NCI-H345 (cell line): ENCODE results near the gene GIT2.
"Not testable (repeated sequence)": the region's sequence is repeated elsewhere in the genome, so short reads cannot be mapped to it uniquely, and the experiment has no call there.

Experiments used
- DNase-seq: peaks from one replicate; lab custom pipeline; 2025; lab: John Stamatoyannopoulos, UW

Gene GIT2

DNA sequence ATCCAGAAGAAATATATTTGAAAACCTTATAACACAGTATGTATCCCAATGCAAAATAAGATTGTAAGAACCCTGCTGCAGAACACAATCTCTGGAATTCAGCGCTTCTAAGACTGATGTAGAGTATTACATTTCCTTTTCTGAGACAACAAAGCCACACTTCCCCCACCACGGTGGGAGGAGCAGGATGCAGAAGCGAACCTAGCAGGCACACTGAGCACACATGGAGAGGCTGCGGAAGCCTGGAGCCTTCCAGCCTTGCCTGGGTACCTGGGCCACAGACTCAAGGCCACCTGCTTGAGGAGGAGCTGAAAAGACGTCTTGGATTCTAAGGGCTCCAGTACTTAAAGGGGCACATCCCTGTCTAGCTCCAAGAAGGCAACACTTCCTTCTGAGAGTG, 49.7 kb downstream of the GIT2 start:
- DNase-seq = no peak

DNA sequence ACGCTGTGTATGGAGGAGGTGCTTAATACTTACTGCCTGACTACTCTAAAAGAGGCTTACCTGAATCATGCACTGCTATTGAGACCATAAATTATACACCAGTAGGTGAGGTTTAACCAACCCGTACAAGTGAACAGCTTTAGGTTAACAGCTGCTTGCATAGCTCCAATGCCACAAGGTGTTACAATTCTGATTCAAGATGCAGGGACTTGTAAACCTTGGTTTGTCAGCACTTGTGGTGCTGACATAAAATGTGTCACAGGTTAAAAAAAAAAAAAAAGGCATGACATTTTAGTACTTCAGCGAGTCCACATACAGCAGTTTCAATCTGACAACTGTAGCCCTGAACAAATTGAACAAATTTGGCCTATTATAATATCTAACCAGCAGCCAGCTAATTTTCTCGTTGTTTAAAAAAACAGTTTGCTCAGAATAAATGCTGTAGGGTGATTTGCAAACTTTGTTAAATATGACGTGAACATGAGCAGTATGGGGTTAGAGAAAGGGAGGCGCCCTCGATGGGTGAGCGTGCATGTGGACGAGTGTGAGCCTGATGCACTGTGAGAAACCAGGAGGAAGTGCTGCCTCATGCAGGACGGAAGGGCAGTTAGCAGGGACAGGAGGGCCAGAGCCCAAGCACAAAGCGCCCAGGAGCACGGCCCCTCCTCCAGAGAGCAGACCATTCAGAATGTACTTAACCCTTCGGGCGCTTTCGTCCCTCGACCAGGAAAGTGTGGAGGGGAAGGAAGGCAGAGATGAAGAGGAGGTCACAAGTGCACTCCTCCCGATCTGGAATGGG, 51.4 kb downstream of the GIT2 start:
- no peak for DNase-seq

DNA sequence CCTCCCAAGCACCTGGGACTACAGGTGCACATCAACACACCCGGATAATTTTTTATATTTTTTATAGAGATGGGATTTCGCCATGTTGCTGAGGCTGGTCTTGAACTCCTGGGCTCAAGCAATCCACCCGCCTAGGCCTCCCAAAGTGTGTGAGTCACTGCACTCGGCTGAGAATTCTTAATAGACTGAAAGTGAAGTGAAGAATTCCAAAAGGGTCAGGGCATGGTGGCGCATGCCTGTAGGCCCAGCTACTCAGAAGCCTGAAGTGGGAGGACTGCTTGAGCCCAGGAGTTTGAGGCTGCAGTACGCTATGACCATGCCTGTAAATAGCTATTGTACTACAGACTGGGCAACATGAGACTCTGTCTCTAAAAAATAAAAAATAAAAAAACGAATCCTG, 52.4 kb downstream of the GIT2 start:
- DNase-seq = no peak

DNA sequence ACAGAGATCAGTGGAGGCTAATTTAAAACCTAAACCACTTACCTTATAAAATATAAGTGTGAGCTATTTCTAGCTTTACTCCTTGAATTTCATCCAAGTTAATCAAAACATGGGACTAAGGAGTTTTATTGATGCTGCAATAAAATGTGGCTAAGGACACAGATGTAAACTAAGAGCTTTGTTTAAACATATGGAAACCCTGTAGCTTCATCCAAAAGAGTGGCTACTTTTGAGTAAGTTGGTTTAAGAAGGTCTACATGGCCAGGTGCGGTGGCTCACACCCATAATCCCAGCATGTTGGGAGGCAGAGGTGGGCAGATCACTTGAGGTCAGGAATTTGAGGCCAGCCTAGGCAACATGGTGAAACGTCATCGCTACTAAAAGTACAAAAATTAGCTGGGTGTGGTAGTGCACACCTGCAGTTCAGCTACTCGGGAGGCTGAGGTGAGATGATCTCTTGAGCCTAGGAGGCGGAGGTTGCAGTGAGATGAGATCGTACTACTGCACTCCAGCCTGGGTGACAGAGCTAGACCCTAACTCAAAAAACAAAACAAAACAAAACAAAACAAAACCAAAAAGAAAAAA, 55.7 kb downstream of the GIT2 start:
- no peak for DNase-seq

DNA sequence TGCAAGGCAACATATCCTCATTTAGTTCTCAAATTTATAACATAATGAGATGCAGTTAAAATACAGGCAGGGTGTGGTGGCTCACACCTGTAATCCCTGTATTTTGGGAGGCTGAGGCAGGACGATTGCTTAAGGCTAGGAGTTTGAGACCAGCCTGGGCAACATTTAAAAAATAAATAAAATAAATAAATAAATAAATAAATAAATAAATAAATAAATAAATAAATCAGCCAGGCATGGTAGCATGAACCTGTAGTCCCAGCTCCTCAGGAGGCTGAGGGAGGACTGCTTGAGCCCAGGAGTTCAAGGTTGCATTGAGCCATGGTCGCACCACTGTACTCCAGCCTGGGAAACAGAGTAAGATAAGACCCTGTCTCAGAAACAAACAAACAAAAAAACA, 56.7 kb downstream of the GIT2 start:
- no peak for DNase-seq

DNA sequence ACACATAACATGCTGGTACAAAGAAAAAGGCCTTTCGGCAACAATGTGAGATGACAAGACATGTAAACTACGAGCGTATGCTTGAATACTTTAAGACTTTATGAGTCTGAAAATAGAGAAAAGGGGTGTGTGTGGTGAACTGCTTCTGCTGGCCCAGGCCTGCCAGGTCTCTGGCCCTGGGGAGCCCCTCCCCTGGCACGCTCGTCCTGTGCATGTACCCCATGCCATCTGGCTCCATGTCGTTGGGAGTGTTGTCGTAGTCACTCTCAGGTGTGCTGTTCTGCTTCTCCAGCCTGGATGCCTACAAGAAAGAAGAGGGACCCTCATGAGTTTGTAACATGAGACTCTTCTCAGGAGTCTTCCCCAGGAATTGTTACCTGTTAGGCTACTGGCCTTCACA, 57.2 kb downstream of the GIT2 start:
- no peak for DNase-seq

DNA sequence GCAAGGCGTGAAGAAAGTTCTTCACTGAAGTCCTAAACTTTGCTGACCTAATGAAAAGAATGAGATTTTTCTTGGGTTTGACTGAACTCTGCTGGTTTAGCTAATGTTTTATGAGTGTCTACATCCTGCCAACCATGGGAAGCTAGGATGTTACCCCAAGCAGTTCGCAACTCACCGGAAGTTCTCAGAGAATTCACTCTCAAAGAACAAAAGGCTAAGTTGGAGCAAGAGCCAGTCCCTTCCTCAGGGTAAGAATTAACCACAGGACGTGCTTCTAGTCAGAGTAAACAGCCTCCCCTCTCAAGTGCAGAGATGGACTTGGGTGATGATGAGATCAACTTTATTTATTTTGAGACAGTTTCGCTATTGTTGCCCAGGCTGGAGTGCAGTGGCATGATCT, 58.8 kb downstream of the GIT2 start:
- no peak for DNase-seq

DNA sequence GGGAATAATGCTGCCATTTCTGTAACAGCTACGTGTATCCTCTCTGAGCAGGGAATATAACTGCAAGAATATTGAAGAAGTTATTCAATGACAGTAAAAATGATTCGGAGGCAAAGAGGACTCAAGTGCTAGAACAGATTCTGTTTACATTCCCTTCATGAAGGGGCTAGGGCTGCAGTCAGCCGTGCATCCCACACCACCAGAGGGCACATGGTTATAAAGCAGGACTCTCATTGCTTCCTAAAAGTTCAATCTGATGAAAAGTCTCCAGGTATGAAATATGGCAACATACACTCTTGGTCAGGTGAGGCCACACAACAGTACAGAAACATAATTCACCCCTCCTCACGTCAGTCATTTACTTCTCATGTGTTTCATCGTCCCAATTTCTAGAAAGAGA, 62.1 kb downstream of the GIT2 start:
- no peak for DNase-seq

DNA sequence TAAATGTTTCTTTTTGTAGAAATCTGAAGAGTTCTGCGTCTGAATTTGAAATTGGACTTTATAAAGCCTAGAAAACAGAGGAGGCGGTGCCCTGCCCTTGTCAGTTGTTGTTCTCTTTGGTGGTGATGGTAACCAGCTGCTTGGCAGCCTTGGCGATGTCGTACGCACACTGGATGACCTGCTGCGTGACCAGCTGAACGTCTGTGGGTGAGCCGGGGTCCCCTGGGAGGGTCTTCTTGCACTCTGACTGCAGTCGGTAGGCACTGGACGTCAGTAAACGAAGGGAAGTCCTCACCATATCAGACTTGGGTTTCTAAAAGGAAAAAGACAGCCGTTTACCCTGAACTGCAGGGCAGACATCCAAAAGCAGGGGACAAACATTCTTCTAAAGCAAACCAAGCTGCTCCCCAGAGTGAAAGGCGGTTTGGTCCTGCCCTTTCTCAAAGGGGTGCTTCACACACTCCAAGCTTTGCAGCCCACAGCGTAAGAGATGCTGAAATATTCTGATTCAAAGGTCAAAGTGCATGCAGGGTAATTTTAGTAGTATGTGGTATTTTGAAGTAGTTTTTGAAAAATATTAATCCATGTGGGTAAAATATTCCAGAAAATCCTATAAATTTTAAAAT, 63.2 kb downstream of the GIT2 start:
- DNase-seq = no peak

DNA sequence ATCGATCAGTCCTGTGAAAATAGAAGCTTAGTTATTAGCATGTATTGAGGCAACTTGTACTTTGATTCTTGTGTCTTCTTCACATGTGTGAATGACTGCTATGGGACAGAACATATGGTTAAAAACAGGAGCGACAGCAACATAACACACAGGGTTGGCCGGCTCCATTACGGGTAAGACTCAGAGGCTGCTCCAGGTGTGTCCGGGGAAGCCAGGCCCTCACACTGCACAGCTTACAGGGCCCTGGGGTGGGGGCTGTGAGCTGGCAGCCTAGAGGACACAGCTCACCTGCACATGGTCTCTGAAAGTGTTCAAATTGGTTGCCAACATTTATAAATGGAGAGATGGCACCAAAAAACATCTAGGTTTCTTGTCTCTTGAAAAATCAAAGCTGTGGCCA, 65.0 kb downstream of the GIT2 start:
- no peak for DNase-seq

DNA sequence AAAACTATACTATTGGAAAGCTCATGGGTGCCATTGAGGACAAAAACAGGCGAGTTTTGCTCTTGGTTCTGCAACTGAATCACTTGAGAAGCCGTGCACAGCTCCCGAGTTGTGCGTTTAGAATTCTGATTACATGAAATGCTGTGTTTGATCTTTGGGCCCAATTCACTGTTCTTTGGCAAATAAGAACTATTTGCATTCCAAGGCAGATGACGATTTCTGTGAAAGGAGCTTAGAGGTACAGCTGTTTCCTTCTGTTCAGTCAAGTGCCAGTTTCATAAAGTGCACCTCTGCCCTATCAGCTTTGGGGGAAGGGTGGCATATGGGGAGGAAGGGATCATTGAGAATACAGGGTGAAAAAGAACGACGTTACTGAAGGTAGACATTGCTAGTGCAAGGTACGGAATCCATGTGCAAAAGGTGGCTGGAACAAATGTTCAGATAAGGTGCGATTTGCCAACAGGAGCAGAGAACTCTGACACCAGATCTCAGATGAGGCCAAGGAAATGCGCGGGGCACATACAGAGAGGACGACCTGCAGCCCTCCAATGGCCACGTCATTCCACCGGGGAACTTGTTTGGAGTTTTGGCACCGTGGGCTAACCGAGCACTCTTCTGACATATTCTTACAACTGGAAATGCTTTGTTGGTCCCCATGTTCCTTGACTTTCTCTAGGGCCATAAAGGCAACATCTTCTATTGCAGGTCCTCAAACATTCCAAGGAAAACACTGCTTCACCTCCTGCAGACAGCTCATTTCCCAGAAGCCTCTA, 66.0 kb downstream of the GIT2 start:
- no peak for DNase-seq

DNA sequence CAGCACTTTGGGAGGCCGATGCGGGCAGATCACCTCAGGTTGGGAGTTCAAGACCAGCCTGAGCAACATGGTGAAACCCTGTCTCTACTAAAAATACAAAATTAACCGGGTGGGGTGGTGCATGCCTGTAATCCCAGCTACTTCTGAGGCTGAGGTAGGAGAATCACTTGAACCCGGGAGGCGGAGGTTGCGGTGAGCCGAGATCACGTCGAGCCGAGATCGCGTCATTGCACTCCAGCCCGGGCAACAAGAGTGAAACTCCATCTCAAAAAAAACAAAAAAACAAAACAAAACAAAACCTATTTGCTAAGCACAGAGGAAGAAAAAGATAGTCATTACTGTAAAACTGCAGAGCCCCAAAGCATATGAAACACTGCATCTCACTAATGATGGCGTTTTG, 66.8 kb downstream of the GIT2 start:
- DNase-seq = not testable (repeated sequence)

DNA sequence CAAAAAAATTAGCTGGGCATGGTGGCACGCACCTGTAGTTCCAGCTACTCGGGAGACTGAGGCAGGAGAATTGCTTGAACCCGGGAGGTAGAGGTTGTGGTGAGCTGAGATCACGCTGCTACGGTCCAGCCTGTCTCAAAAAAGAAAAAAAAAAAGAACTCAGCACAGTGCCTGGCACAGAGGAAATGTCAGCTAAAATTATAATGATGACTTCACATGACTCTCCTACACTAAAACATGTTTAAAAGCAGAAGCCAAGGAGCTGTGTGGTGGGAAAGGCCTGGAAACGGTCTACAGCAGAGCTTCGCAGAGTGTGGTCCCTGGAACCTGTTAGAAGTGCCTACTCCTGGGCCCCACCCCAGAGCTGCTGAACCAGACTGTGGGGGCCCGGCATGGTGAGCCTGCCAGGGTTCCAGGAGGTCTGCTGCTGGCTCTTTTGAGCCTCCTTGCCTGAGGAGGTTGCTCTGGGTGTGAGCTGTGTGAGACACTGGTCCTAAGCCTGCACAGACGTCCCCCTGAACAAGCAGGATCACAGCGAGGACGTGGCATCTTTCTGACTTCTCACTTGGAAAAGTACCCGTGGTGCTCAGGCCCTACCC, 68.0 kb downstream of the GIT2 start:
- DNase-seq = no peak

DNA sequence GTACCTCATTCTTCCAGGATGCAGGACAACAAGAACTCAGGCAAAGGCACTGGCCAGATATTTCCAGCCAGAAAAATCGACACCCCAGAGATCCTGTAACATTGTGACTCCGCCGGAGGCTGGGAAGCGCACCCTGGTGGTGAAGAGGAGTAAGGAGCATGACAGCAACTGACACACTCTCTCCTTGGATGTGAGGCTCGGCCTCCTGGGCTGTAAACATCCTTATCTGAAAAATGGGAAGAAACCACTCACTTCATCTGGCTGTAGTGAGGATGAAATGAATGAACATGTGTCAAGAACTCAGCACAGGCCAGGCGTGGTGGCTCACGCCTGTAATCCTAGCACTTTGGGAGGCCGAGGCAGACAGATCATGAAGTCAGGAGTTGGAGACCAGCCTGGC, 68.5 kb downstream of the GIT2 start:
- DNase-seq = peak; percentile 10

DNA sequence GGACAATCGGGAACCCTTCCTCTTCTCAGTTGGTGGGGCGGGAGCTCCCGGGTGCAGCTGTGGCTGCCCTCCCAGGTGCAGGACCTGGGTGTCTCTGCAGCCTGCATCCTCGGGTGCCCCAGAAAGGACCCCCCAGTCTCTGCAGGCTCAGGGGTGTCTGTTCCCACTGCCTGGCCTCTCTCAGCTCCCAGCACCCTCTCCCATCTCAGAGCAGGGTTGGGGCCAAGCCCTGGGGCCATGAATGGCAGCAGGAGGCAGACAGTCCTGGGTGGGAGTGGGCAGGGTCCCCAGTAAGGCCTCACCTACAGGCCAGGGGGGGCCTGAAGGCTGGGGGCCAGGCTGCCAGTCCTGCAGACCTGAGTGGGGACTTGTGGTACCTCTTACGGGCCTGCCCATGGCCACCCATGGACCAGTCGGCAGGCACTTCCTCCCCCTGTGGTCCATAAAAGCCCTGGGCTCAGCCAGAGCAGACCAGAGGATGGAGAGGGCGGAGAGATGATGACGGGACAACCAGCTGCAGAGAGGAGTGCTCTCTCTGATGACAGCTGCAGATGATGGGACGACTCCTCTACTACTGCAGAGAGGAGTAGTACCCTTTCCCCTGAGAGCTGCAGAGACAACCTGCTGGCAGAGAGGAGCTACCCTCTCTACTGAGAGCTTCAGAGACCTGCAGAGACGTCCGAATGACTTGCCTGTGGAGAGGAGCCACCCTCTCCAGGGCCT, 69.5 kb downstream of the GIT2 start:
- no peak for DNase-seq

DNA sequence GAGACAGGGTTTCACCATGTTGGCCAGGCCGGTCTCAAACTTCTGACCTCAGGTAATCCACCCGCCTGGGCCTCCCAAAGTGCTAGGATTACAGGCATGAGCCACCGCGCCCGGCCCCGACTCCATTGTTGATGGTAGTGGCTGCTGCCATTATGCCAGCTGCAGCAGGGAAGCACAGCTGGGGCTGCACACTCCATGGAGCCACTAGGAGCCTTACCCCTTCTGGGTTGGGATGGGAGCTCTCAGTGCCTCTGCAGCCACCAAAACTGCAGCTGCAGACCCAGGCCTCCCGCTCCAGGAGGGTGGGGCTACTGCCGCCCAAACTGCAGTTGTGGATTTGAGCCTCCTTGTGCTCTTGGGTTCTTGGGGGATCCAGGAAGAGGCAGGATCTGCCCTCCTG, 70.2 kb downstream of the GIT2 start:
- no peak for DNase-seq

DNA sequence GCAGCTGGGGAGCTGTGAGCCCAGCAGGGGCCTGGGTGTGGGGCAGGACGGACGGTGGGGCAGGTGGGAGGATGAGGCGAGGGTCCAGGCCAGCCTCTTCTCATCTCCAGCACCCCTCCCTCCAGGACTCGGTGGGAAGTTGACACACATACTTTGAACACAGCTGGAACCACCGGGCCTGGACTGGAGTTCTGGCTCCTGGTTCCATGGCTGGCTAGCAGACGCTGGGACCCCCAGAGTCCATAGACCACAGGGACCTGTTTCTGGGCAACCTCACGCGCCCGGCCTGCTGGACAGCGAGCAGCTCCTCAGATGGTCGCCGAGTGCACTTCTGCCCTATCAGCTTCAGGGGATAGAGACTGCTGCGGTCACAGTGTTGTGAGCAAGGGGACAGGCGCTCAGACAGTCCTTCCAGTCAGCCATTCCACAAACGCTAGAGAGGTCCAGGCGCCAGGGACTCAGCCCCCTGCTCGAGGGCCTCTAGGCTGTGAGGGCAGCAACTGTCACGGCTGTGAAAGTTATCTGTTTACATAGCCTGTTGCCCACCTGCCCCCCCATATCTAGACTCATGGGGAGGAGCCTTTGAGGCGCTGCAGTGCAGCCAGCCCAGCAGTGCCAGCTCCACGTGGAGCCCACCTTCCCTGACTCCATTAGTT, 70.9 kb downstream of the GIT2 start:
- no peak for DNase-seq

DNA sequence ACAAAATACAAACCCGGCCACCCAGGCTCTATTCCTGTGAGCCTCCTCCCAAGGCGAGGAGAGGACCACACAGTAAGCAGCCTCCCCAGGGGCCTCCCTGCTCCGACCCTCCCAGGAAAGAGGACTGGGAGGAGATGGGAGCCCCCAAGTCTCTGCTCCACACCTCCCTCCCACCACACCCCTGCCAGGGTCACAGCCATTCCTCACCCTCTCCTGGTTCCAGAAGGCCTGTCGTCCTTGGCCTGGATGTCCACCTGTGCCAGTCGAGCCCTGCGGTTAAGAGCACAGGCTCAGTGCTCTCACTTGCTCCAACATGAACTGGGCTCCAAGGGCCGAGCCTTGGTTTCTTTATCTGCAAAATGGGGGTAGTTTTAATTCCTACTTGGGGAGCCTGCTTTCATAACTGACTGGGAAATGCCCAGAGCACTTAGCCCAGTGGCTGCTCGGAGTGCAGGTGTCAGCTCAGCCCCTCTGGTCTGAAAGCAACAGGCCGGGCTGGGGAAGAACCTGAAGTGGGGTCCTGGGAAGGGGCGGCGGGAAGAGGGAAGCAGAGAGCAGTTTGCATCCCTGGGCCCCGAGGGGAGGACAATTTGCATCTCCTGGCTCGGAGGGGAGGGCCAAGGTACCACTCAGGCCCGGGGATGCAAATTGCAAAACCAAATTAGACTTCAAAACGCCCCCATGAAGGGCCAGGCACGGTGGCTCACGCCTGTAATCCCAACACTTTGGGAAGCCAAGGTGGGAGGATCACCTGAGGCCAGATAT, 72.5 kb downstream of the GIT2 start:
- no peak for DNase-seq

DNA sequence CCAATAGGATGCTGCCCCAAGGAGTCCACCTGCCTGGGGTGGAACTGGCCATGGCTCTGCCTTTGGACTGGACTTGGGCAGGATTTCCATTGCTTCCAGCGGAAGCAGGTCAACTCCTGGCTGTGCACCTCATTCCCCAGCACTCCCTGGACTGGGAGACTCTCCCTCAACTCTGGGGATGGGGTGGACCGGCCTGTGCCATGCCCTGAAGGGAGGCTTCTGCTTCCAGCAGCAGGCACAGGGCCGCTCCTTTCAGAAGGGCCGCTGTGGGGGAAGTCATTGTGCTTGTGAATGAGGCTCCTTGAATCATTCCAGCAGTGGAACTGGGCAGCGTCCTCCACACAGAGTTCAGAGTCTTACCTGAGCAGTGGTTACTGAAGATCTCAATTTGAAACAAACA, 73.1 kb downstream of the GIT2 start:
- no peak for DNase-seq

DNA sequence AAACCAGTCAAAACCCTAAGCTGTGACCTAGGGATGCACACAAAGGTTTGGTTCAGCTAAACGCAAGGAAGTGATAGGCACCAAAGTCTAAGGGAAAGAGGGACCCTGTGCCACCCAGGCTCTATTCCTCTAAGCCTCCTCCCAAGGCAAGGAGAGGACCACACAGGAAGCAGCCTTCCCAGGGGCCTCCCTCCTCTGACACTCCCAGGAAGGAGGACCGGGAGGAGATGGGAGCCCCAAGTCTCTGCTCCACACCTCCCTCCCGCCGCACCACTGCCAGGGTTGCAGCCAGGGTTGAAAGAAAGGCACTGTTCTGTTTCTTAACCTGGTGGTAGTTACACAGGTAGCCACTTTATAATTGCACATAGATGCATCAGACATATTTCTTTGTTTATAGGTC, 74.2 kb downstream of the GIT2 start:
- no peak for DNase-seq
